Activated CD4-positive, alpha-beta T cell treated with anti-CD3 and anti-CD28 coated beads for 48 hours (primary cell): Measurements from ENCODE around the gene CNOT4.

Experiments used
- DNase-seq: peaks from one replicate; pipeline ENCODE4 v3.0.0-alpha.2; 2020

Gene CNOT4

GRCh38 chr7:135317676-135318325 is 192.1 kb downstream of the CNOT4 start:
- DNase-seq: no peak

DNA sequence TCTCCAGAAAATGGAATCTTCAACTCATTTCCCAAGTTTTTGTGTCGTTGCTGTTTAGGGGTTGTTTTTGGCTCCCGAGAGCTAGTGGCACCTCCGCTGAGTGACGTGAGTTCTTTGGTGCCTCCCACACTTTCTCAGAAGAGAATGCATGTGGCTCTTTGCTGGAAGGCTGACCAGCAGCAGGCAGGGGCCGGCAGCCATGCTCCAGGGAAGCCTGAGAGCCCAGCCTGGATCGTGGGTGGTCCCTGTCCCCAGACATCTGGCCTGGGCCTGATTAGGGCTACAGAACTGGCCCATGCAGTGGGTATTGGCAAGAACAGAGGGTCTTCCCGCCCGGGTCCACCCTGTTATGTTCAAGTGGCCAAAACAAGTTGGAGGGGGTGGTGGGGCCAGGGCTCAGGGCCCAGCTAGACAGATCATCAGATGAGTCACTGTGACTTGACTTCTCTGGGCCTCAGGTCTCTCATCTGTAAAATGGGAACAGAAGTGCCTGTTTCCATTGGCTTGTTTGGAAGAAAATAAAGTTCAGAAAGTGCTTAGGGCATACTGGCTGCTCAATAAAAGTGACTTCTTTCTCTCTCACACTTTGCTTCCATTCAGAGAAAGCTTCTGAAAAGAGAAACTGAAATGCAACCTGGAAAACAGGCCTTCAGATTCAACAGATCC is 193.1 kb downstream of the CNOT4 start:
- DNase-seq: no peak

DNA sequence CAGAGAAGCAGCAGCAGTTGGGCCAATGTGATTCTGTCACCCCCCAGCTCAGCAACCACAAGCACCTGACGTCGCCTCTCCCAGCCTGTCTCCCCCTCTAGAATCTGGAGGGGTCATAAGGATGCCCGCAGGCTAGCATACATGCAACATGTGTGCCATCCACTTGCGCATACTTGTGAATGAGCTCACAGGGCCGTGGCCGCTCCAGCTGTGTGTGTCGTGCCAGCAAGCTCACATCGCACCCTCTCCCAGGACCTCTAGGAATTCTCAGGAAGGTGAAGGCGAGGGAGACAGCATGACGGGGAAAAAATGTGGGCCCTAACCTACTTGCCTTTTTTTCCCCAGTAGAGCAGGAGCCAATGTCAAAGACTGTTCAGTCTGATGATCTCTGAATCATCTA is 195.9 kb downstream of the CNOT4 start:
- DNase-seq: no peak
